ENCODE results near the gene MAPK1IP1L.

DNA sequence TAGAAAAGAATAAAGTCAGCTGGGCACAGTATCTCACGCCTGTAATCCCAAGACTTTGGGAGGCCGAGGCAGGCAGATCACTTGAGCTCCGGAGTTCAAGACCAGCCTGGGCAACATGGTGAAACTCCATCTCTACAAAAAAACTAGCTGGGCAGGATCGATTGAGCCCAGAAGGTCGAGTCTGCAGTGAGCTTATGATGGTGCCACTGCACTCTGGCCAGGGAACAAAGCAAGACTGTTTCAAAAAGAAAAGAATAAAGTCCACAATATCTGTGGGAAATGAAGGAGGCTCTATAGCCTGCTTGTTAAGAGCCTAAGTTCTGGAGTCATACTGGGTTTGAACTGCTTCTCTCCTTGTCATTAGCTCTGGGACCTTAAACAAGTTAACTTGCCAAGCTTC lies 7.9 kb downstream of the MAPK1IP1L start:
- TF ChIP-seq CTCF (IDR thresholded peaks at IDR 0.05) (no peak), EZH2 (IDR thresholded peaks at IDR 0.05) (no peak), EZH2phosphoT487 (IDR thresholded peaks at IDR 0.05) (no peak)
